Bone marrow (tissue), 2 donors: Measurements from ENCODE around the gene UNC45A.
"Not testable (repeated sequence)": the region's sequence is repeated elsewhere in the genome, so short reads cannot be mapped to it uniquely, and the experiment has no call there.

ENCODE experiments used
- DNase-seq, 2 donors: peaks; one replicate each; lab custom pipeline; 2025; lab: John Stamatoyannopoulos, UW

The UNC45A gene, protein sequence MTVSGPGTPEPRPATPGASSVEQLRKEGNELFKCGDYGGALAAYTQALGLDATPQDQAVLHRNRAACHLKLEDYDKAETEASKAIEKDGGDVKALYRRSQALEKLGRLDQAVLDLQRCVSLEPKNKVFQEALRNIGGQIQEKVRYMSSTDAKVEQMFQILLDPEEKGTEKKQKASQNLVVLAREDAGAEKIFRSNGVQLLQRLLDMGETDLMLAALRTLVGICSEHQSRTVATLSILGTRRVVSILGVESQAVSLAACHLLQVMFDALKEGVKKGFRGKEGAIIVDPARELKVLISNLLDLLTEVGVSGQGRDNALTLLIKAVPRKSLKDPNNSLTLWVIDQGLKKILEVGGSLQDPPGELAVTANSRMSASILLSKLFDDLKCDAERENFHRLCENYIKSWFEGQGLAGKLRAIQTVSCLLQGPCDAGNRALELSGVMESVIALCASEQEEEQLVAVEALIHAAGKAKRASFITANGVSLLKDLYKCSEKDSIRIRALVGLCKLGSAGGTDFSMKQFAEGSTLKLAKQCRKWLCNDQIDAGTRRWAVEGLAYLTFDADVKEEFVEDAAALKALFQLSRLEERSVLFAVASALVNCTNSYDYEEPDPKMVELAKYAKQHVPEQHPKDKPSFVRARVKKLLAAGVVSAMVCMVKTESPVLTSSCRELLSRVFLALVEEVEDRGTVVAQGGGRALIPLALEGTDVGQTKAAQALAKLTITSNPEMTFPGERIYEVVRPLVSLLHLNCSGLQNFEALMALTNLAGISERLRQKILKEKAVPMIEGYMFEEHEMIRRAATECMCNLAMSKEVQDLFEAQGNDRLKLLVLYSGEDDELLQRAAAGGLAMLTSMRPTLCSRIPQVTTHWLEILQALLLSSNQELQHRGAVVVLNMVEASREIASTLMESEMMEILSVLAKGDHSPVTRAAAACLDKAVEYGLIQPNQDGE

GRCh38 chr15:90934949-90935751 is at the start of gene UNC45A:
TSS of gene UNC45A (plus strand) at chr15:90935285. CDS start at chr15:90935325, 40 bp downstream.
- peak; percentile 75 to 79 for DNase-seq

DNA sequence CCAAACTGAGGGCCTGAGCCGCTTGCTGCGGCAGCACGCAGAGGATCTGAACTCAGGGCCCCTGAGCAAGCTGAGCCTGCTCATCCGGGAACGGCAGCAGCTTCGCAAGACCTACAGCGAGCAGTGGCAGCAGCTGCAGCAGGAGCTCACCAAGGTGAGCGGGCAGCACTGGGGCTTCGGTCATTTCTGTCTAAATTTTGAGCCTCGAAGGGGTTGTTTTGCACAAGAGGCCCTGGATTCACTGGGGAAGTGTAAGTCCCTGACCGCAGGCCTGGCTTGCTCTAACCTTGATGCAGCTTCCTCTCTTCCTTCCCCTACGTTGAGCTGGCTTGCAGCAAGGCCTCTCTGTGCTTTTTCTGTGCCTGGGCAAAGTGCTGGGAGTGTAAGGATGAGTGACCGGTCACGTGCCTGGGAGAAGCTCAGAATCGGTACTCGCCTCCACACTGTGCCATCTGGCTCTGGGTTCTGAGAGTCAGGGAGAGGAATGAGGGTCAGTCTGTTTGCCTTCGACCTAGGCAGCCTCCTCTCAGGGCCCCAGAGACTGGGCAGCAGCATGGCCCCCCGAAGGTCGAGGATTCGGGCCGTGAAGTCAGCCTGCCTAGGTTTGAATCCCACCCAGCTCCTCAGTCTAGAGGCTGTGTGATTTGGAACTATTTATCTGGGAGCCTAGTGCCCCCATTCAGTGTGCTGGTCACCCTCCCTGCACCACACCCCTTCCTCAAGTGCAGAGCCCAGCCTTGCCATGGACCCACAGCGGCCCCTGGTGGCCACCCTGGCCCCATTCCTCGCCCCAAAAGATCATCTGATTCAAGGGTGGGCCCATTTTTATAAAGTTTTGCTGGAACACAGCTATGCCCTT is 49.4 kb upstream of the UNC45A start:
- DNase-seq = peak; percentile 56 to 87

DNA sequence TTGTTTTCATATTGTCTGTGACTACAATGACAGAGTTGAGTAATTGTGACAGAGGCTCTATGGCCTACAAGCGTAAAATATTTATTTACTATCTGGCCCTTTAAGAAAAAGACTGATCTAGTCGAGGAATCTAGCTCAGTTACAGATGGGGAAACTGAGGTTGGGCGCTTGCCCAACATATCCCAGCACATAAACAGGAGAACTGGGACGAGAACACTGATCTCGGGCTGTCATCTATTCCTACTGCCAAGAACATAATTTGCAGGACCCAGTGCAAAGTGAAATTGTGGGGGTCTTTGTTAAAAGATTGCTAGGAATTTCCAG is 48.8 kb upstream of the UNC45A start:
- no peak for DNase-seq

DNA sequence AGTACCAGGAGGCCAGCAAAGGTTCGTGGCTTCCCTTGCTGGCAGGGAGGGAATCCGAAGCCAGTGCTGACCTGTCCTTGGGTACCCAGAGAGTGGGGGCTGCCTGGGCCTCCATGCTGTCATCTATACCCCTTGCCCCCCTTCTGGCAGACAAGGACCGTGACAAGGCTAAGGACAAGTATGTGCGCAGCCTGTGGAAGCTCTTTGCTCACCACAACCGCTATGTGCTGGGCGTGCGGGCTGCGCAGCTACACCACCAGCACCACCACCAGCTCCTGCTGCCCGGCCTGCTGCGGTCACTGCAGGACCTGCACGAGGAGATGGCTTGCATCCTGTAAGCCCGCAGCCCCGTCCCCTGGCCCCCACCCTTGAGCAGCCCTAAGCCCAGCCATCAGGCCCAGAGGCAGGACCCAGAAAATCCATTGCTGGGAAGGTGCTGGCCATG is 48.0 kb upstream of the UNC45A start:
- DNase-seq = no peak

DNA sequence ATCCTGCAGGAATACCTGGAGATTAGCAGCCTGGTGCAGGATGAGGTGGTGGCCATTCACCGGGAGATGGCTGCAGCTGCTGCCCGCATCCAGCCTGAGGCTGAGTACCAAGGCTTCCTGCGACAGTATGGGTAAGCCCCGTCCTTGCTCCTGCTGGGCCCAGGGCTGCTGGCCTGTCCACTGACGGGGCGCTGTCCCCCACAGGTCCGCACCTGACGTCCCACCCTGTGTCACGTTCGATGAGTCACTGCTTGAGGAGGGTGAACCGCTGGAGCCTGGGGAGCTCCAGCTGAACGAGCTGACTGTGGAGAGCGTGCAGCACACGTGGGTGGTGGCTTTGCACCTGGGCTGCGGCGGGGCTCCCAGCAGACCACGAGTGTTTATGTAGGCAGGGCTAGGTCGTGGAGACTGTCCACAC is 45.8 kb upstream of the UNC45A start:
- no peak for DNase-seq

GRCh38 chr15:90889736-90890456 is 45.2 kb upstream of the UNC45A start:
- DNase-seq = no peak

GRCh38 chr15:90890839-90891238 is 44.2 kb upstream of the UNC45A start:
- DNase-seq = no peak

- DNase-seq = no peak
These were observed 43.6 kb upstream of the UNC45A start for GRCh38 chr15:90891346-90891949.

GRCh38 chr15:90892023-90892422 is 43.1 kb upstream of the UNC45A start:
- no peak for DNase-seq

DNA sequence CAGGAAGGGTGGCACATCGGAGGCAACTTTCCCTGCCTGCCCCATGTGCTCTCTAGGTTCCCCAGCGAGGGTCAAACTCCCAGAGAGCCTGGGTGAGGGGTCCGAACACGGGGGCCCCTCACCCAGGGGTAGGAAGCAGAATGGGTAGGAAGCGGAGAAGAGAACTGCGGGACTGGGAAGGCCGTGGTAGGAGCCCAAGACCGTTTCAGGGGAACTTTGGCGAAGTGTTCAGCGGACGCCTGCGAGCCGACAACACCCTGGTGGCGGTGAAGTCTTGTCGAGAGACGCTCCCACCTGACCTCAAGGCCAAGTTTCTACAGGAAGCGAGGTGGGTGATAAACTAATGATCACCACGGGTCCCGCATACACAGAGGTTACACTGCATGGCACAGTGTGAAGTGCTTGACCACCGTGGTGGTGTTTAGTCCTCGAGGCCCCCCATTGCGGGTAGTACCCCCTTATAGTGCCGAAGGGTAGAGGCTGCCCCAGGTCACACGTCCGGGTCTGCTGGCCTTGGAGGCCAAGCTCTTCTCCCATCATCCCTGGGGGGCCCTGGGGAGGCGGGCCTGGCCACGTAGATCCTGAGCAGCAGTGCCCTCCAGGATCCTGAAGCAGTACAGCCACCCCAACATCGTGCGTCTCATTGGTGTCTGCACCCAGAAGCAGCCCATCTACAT is 42.4 kb upstream of the UNC45A start:
- no peak for DNase-seq

DNA sequence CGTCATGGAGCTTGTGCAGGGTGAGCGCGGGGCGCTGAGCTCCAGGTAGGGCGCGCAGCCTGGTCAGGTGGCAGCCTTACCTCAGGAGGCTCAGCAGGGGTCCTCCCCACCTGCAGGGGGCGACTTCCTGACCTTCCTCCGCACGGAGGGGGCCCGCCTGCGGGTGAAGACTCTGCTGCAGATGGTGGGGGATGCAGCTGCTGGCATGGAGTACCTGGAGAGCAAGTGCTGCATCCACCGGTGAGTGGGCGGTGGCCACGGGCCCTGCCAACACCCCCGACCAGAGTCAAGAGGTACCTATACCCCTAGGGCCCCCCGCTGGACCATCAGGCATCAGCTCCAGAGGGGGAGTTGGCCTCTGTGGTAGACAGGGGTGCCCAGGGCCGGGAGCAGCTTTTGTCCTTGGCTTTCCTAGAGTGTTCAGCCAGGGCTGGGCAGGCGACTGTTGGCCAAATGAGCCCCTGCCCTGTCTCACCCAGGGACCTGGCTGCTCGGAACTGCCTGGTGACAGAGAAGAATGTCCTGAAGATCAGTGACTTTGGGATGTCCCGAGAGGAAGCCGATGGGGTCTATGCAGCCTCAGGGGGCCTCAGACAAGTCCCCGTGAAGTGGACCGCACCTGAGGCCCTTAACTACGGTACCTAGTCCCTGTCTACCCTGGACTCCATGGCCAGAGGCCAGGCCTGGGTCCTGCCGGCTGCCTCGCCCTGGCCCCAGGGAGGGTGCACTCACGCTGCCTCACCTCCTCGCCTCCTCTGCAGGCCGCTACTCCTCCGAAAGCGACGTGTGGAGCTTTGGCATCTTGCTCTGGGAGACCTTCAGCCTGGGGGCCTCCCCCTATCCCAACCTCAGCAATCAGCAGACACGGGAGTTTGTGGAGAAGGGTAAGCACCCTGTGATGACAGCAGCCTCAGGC is 41.7 kb upstream of the UNC45A start:
- no peak for DNase-seq

DNA sequence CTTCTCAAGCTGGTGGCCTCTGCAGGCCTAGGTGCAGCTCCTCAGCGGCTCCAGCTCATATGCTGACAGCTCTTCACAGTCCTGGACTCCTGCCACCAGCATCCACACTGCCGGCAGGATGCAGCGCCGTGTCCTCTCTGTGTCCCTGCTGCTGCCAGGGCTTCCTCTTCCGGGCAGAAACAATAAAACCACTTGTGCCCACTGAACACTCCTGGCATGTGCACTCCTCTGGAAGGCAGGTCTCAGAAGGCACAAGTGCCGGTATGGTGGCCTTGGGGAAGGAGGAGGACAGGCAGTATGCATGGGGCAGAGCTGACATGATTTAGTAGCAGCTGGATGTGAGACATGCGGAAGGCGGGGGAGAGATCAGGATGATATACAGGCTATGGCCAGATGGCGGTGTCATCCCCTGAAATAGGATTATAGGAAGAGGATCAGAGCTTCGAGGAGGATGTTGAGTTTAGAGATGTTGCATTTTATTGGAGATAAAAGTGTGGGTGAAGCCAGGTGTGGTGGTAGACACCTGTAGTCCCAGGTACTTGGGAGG is 39.4 kb upstream of the UNC45A start:
- no peak for DNase-seq

- DNase-seq = not testable (repeated sequence)
These were observed 37.9 kb upstream of the UNC45A start for GRCh38 chr15:90897131-90897655.

DNA sequence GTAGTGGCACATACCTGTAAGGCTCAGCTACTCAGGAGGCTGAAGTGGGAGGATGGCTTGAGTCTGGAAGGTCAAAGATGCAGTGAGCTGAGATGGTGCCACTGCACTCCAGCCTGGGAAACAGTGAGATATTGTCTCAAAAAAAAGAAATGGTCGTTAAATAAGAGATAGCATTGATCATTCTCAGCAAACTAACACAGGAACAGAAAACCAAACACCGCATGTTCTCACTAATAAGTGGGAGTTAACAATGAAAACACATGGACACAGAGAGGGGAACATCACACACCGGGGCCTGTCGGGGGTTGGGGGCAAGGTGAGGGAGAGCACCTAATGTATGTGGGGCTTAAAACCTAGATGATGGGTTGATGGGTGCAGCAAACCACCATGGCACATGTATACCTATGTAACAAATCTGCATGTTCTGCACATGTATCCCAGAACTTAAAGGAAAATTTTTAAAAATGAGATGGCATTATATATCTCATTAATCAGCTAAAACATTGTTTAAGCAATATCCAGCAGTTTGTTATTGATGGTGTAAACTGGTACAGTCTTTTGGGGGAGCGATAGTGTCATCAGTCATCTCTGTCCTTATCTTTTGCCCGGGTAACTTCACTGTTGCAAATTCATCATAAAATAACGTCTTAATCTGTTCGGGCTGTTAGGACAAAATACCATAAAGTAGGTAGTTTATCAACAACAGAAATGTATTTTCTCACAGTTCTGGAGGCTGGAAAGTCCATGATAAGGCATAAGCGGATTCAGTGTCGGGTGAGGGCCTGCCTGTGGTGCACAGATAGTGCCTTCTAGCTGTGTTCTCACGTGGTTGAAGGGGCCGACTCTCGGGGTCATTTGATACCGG is 33.7 kb upstream of the UNC45A start:
- DNase-seq = no peak

GRCh38 chr15:90902040-90902839 is 32.8 kb upstream of the UNC45A start:
- peak; percentile 73 to 74 for DNase-seq
